Choroid plexus epithelial cell (primary cell): ENCODE results near the gene DCN.
"Not testable (repeated sequence)": the region's sequence is repeated elsewhere in the genome, so short reads cannot be mapped to it uniquely, and the experiment has no call there.

ENCODE experiments used
- DNase-seq: peaks from one replicate; pipeline ENCODE4 v3.0.0-alpha.2; 2010; ENCODE audit warnings: low read depth
- H3K4me3 ChIP-seq: 2 replicates; pipeline ENCODE4 v1.5.1; 2011; ENCODE audit warnings: low read depth, mild to moderate bottlenecking, control low read depth, low read length, moderate library complexity
- TF ChIP-seq, protein P1 (sequence below): conservative IDR thresholded peaks from 2 replicates; pipeline ENCODE4 v1.5.1; 2011; ENCODE audit warnings: low read depth, mild to moderate bottlenecking, control low read depth, inconsistent platforms, low read length, moderate library complexity

DCN gene

DNA sequence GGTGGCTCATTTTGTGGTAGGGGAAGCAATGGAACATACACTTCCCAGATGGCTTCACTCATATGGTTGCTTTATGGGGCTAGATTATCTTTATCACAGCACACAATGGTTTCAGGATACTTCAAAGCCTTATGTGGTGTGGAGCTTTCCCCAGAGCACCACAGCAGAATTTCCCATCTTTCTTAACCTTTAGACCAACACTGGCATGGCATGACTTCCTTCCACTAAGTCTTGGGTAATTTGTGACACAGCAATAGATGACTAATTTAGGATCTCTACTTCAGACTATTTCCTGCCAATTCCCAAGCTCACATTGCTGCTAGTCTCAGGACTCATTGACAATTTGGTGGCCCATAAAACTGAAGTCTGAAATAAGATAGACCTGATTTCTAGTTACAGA lies 36.9 kb upstream of the DCN start:
- TF ChIP-seq, protein P1, sequence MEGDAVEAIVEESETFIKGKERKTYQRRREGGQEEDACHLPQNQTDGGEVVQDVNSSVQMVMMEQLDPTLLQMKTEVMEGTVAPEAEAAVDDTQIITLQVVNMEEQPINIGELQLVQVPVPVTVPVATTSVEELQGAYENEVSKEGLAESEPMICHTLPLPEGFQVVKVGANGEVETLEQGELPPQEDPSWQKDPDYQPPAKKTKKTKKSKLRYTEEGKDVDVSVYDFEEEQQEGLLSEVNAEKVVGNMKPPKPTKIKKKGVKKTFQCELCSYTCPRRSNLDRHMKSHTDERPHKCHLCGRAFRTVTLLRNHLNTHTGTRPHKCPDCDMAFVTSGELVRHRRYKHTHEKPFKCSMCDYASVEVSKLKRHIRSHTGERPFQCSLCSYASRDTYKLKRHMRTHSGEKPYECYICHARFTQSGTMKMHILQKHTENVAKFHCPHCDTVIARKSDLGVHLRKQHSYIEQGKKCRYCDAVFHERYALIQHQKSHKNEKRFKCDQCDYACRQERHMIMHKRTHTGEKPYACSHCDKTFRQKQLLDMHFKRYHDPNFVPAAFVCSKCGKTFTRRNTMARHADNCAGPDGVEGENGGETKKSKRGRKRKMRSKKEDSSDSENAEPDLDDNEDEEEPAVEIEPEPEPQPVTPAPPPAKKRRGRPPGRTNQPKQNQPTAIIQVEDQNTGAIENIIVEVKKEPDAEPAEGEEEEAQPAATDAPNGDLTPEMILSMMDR, result no peak
- DNase-seq, result peak; percentile 24
- H3K4me3 ChIP-seq, result no peak overlapping the region

DNA sequence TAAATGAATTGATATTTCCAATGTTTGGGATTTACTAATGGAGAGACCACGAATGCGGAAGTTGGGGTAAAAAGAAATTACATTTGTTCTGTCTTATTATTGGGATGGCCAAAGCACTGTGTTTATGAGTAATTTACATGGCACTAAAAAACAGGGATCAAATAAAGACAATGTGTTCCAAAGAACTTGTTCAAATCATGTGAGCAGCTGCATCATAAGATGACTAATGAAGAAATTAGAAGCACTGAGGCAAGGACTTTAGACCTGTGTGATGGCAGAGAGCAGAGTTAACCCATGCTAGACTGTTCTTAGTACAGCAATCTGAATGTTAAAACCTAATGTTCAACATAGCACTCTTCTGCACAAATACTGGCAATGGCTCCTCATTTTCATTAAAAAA lies 34.3 kb upstream of the DCN start:
- DNase-seq, result no peak
- H3K4me3 ChIP-seq, result no peak overlapping the region
- TF ChIP-seq, protein P1, result no peak

DNA sequence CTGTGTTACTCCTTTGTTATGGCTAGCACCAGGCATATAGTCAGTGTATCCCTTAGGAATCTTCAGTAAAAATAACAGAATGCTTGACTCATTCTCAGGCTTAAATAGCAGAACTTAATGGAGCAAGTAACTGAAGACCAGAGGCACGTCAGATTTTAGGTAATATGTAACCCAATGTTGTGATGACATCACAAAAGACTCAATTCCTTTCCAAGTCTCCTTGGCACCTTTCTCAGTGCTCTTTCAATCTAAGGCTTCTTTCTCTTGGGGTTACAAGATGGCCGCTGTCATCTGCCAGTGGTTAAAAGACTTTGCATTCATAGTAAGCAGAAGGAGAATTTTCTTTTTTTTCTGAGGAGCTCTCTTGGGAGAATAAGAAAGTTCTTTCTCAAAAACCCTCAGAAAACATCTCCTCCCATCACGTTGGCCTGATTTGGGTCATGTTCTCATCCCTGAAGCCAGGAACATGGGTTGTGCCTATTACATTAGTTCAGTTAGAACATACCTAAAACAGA lies 33.4 kb upstream of the DCN start:
- DNase-seq, result no peak
- no peak overlapping the region for H3K4me3 ChIP-seq
- TF ChIP-seq, protein P1, result no peak

DNA sequence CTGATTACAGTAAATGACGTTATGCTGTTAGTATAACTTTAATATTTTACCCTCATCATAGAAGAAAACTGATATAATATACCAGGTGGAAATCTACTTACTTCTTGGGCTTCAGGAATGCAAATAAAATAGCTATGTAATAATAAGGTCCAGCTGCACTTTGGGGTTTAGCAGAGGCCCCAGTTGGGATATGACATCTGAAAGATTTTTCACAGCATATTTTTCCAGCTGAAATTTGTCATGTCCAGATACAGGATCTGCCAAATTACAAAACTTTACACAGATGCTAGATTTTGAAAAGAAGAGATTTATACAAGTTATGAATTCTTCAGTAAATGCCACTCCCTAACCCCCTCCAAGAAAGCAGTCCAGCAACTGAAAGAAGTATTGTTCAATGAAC lies 29.2 kb upstream of the DCN start:
- TF ChIP-seq, protein P1, result no peak
- no peak for DNase-seq
- H3K4me3 ChIP-seq, result no peak overlapping the region

GRCh38 chr12:91210618-91211017 lies 28.0 kb upstream of the DCN start:
- no peak overlapping the region for H3K4me3 ChIP-seq
- TF ChIP-seq, protein P1, result no peak
- DNase-seq, result no peak

- no peak for DNase-seq
- no peak overlapping the region for H3K4me3 ChIP-seq
- TF ChIP-seq, protein P1, result no peak
These were observed 27.5 kb upstream of the DCN start for GRCh38 chr12:91210144-91210543.

DNA sequence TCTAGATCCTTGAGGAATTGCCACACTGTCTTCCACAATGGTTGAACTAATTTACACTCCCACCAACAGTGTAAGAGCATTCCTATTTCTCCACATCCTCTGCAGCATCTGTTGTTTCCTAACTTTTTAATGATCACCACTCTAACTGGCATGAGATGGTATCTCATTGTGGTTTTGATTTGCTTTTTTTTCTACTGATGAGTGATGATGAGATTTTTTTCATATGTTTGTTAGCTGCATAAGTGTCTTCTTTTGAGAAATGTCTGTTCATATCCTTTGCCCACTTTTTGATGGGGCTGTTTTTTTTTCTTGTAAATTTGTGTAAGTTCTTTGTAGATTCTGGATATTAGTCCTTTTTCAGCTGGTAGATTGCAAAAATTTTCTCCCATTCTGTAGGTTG lies 24.7 kb upstream of the DCN start:
- DNase-seq, H3K4me3 ChIP-seq: not testable (repeated sequence)

DNA sequence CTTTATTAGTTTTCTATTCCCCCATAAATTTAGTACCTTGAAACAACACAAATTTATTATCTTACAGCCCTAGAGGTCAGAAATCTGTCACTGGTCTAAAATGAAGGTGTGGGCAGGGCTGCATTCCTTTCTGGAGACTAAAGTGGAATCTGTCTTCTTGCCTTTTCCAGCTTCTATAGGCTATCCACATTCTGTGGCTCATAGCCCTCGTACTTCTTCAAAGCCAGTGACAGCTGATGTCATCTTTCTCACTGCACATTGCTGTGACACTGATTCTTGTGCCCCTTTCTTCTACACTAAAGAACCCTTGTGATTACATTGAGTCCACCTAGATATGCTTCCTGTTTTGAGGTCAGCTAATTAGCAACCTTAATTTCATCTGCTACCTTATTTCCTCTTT lies 23.2 kb upstream of the DCN start:
- TF ChIP-seq, protein P1, result no peak
- no peak overlapping the region for H3K4me3 ChIP-seq
- no peak for DNase-seq
